Adipocyte (in vitro differentiated cells): ENCODE data around the gene USP22.
A peak's percentile ranks its signal among the peaks of the same experiment; 100 is the strongest.

Source experiments
- DNase-seq: peaks from one replicate; pipeline ENCODE4 v3.0.0-alpha.2; 2015; ENCODE audit warnings: low read depth
- H3K27me3 ChIP-seq: replicated peaks from 2 replicates; pipeline ENCODE4 v1.7.0; 2013; ENCODE audit warnings: mild to moderate bottlenecking, low read length, moderate library complexity; ENCODE audit not compliant: control insufficient read depth, insufficient read depth
- H3K36me3 ChIP-seq: 2 replicates; pipeline ENCODE4 v1.7.0; 2013; ENCODE audit warnings: low read length, mild to moderate bottlenecking, moderate library complexity; ENCODE audit not compliant: control insufficient read depth, insufficient read depth, severe bottlenecking
- H3K4me1 ChIP-seq: 2 replicates; pipeline ENCODE4 v1.7.0; 2013; ENCODE audit warnings: mild to moderate bottlenecking, low read length, moderate library complexity; ENCODE audit not compliant: control insufficient read depth, insufficient read depth
- H3K4me3 ChIP-seq: 2 replicates; pipeline ENCODE4 v1.7.0; 2013; ENCODE audit warnings: mild to moderate bottlenecking, low read length, moderate library complexity
- H3K9ac ChIP-seq: 2 replicates; pipeline ENCODE4 v1.7.0; 2013; ENCODE audit warnings: mild to moderate bottlenecking, low read length, moderate library complexity
- H3K9me3 ChIP-seq: 2 replicates; pipeline ENCODE4 v1.7.0; 2013; ENCODE audit warnings: mild to moderate bottlenecking, low read length, moderate library complexity; ENCODE audit not compliant: control insufficient read depth

Gene USP22

GRCh38 chr17:20998571-20999043 is 44.2 kb downstream of the USP22 start:
- Histone ChIP-seq H3K9me3 (no peaks in the 10 kb centered on the region), H3K27me3 (no peaks in the 10 kb centered on the region), H3K4me3 (no peak overlapping the region), H3K36me3 (peaks cover 49% of the 10 kb centered on the region), H3K9ac (no peak overlapping the region), H3K4me1 (peaks cover 43% of the 10 kb centered on the region)
- DNase-seq, result no peak

- H3K36me3 ChIP-seq, result peaks cover 42% of the 10 kb centered on the region
Observed at GRCh38 chr17:20997711-20998570, 44.9 kb downstream of the USP22 start.

GRCh38 chr17:20996724-20997615 is 45.8 kb downstream of the USP22 start:
- Histone ChIP-seq H3K4me1 (peaks cover 43% of the 10 kb centered on the region), H3K27me3 (no peaks in the 10 kb centered on the region), H3K9ac (no peak overlapping the region), H3K36me3 (peaks cover 34% of the 10 kb centered on the region), H3K9me3 (no peaks in the 10 kb centered on the region), H3K4me3 (no peak overlapping the region)
- DNase-seq, result no peak

More at GRCh38 chr17:20997711-20998570, 44.9 kb downstream of the USP22 start:
- Histone ChIP-seq H3K4me3 (no peak overlapping the region), H3K4me1 (peaks cover 47% of the 10 kb centered on the region), H3K27me3 (no peaks in the 10 kb centered on the region), H3K9ac (no peak overlapping the region), H3K9me3 (no peaks in the 10 kb centered on the region)
- no peak for DNase-seq

- DNase-seq, result no peak
- Histone ChIP-seq H3K27me3 (peaks cover 3% of the 10 kb centered on the region), H3K4me1 (peaks cover 34% of the 10 kb centered on the region), H3K4me3 (no peak overlapping the region), H3K9ac (no peak overlapping the region), H3K9me3 (no peaks in the 10 kb centered on the region), H3K36me3 (peaks cover 25% of the 10 kb centered on the region)
Observed at GRCh38 chr17:20995873-20996723, 46.7 kb downstream of the USP22 start.

- no peak for DNase-seq
- no peaks in the 10 kb centered on the region for H3K9me3 ChIP-seq
- H3K9ac ChIP-seq, result no peak overlapping the region
- no peak overlapping the region for H3K4me3 ChIP-seq
- peaks cover 17% of the 10 kb centered on the region for H3K36me3 ChIP-seq
- H3K27me3 ChIP-seq, result peaks cover 9% of the 10 kb centered on the region
- peaks cover 30% of the 10 kb centered on the region for H3K4me1 ChIP-seq
Observed at GRCh38 chr17:20995164-20995872, 47.5 kb downstream of the USP22 start.

GRCh38 chr17:20994779-20995149 is 48.0 kb downstream of the USP22 start:
- Histone ChIP-seq H3K9me3 (no peaks in the 10 kb centered on the region), H3K4me1 (peaks cover 24% of the 10 kb centered on the region), H3K9ac (no peak overlapping the region), H3K36me3 (peaks cover 12% of the 10 kb centered on the region), H3K4me3 (no peak overlapping the region), H3K27me3 (peaks cover 9% of the 10 kb centered on the region)
- no peak for DNase-seq

GRCh38 chr17:20993863-20994778 is 48.7 kb downstream of the USP22 start:
- no peak overlapping the region for H3K4me3 ChIP-seq
- peaks cover 10% of the 10 kb centered on the region for H3K36me3 ChIP-seq
- H3K4me1 ChIP-seq, result peaks cover 18% of the 10 kb centered on the region
- DNase-seq, result no peak
- H3K9ac ChIP-seq, result no peak overlapping the region
- H3K27me3 ChIP-seq, result peaks cover 12% of the 10 kb centered on the region
- no peaks in the 10 kb centered on the region for H3K9me3 ChIP-seq

GRCh38 chr17:20992987-20993862 is 49.6 kb downstream of the USP22 start:
- no peak overlapping the region for H3K4me3 ChIP-seq
- peaks cover 2% of the 10 kb centered on the region for H3K36me3 ChIP-seq
- no peaks in the 10 kb centered on the region for H3K9me3 ChIP-seq
- peak; percentile 86 for DNase-seq
- peaks cover 14% of the 10 kb centered on the region for H3K27me3 ChIP-seq
- peaks cover 9% of the 10 kb centered on the region for H3K4me1 ChIP-seq
- H3K9ac ChIP-seq, result peak overlapping the region; percentile 55

GRCh38 chr17:20992416-20992815 is 50.4 kb downstream of the USP22 start:
- peak overlapping the region; percentile 55 for H3K9ac ChIP-seq
- H3K9me3 ChIP-seq, result no peaks in the 10 kb centered on the region
- peaks cover 14% of the 10 kb centered on the region for H3K27me3 ChIP-seq
- DNase-seq, result no peak
- H3K4me3 ChIP-seq, result no peak overlapping the region
- peaks cover 4% of the 10 kb centered on the region for H3K4me1 ChIP-seq
- H3K36me3 ChIP-seq, result no peaks in the 10 kb centered on the region
